D721Med (cell line): Measurements from ENCODE around the gene MAT2A.
"Not testable (repeated sequence)": the region's sequence is repeated elsewhere in the genome, so short reads cannot be mapped to it uniquely, and the experiment has no call there.

Source experiments
- DNase-seq: peaks from one replicate; pipeline ENCODE4 v3.0.0; 2011; ENCODE audit warnings: low spot score; ENCODE audit not compliant: insufficient read length
- FAIRE-seq: peaks from 2 replicates; lab custom pipeline; 2011; peaks lifted over from hg19 to GRCh38; lab: Jason Lieb, UNC
- TF ChIP-seq, protein P1 (sequence below): IDR thresholded peaks from 2 replicates; pipeline ENCODE4 v1.5.1; 2012; ENCODE audit warnings: mild to moderate bottlenecking, control low read depth; ENCODE audit not compliant: insufficient read depth; ENCODE audit errors: missing control alignments

Gene MAT2A

GRCh38 chr2:85541753-85542457, 2.9 kb downstream of the MAT2A start:
- no peak for FAIRE-seq
- TF ChIP-seq, protein P1, sequence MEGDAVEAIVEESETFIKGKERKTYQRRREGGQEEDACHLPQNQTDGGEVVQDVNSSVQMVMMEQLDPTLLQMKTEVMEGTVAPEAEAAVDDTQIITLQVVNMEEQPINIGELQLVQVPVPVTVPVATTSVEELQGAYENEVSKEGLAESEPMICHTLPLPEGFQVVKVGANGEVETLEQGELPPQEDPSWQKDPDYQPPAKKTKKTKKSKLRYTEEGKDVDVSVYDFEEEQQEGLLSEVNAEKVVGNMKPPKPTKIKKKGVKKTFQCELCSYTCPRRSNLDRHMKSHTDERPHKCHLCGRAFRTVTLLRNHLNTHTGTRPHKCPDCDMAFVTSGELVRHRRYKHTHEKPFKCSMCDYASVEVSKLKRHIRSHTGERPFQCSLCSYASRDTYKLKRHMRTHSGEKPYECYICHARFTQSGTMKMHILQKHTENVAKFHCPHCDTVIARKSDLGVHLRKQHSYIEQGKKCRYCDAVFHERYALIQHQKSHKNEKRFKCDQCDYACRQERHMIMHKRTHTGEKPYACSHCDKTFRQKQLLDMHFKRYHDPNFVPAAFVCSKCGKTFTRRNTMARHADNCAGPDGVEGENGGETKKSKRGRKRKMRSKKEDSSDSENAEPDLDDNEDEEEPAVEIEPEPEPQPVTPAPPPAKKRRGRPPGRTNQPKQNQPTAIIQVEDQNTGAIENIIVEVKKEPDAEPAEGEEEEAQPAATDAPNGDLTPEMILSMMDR: no peak
- DNase-seq: no peak

- DNase-seq: no peak
- TF ChIP-seq, protein P1: no peak
- no peak for FAIRE-seq
These were observed 3.8 kb downstream of the MAT2A start for GRCh38 chr2:85542777-85543176.

- FAIRE-seq, DNase-seq: not testable (repeated sequence)
These were observed 5.3 kb downstream of the MAT2A start for GRCh38 chr2:85544254-85544691.

DNA sequence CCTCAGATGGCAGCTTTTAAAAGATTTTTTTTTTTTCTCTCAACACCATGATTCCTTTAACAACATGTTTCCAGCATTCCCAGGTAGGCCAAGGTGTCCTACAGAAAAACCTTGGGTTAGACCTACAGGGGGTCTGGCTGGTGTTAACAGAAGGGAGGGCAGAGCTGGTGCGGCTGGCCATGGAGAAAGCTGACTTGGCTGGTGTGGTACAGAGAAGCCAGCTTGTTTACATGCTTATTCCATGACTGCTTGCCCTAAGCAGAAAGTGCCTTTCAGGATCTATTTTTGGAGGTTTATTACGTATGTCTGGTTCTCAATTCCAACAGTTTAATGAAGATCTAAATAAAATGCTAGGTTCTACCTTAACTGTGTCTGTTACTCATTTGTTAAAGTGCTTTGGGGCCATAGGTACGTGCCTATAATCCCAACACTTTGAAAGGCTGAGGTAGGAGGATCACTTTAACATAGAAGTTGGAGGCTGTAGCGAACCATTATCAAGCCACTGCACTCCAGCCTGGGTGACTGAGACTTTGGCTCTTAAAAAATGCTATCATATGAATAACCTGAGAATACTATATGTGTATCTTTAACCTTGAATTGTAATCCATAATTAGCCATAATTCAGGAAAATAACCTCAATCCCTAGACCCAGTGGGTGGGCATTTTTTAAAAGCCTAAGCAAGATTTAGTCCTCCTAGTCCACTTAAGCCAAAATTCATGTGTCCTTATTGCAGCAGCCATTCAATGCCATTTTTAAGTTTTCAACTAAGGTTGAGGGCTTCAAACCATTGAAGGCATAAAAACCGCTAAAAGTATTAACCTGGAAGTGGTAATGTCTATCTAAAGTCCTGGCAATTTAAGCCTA, 6.2 kb downstream of the MAT2A start:
- not testable (repeated sequence) for DNase-seq, FAIRE-seq

DNA sequence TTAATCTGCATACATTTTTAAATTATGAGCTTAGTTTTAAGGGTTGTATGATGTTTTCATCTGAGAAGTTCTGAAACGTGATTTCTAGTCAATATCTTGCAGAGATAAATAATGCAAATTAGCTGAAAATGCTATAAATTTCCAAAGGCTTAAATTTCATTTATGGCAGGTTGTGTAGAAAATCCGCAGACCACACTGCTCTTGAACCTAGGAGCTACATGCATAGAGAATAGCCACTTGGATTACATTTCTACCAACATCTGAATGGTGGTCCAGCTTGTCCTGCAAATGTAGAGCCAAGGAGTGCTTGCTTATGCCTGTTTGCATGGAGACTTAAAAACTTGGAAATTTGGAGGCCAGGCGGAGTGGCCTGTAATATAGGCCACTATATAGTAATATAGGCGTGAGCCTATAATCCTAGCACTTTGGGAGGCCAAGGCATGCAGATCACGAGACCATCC, 6.8 kb downstream of the MAT2A start:
- no peak for FAIRE-seq
- TF ChIP-seq, protein P1: no peak
- DNase-seq: no peak

DNA sequence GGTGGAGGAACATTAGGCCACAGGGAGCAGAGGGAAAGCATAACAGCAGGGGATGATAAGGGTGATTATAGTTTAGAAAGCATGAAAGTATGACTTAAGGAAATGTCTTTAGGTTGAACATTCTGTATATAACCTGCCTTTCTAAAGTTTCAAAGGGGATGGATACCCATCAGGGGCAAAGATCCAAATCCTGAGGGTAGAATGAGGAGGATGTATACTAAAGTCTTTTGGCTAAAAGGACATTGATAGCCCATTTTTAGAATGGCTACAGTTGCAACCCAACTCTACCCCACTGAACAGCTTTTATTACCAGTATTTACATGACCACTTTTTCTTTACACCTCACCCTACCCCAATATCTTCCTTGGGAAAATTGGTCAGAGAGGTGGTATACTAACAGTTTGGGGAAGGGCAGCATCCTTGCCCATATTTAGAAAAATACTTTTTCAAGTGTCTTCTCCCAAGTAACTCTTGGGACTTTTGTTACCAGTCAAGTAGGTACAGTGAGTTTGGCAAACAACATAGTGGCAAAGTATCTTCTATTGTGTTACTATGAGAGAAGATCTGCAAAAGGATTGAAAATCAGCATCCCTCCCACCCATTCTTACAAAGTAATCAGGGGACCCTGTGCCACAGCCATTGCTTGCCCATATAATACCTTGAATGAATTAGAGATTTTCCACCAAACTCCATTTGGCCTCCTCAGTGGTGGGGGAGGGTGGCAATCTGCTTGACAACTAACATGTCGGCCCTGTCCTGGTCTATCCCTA, 8.3 kb downstream of the MAT2A start:
- FAIRE-seq: no peak
- TF ChIP-seq, protein P1: no peak
- no peak for DNase-seq

DNA sequence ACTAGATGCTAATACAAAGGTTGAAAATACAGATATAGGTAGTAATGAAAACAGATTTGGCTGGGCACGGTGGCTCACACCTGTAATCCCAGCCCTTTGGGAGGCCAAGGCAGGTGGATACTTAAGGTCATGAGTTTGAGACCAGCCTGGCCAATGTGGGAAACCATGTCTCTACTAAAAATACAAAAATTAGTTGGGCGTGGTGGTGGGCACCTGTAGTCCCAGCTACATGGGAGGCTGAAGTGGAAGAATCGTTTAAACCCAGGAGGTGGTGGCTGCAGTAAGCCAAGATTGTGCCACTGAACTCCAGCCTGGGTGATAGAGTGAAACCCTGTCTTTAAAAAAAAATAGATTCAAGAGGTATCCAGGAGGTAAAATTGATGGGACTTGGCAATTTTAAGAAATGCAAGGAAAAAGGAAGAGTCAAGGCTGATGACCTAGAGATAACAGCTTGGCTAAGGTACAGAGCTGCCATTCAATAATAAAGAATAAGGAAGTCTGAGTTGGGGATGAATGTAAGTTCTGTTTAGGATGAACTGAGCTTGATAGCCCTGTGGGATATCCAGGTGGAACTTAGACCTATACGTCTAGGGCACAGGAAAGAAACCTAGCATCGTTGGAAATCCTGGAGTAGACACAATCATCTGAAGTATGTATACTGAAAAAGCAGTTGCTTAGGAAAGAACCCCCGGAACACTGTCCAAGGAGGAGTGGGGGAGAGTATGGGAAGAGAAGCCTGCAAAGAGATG, 9.1 kb downstream of the MAT2A start:
- DNase-seq (no peak), FAIRE-seq (no peak)
- TF ChIP-seq, protein P1: no peak
